Activated CD8-positive, alpha-beta memory T cell treated with anti-CD3 and anti-CD28 coated beads, Interleukin-2, amount 10 ng/mL, durations not matched to agents 7 days and 5 days (primary cell): ENCODE measurements around the gene EHD2. TPM values are rescaled to one million over a fixed set of nuclear protein-coding genes. Genes with fewer than 3 reads are reported as not detected.

Experiments used
- ATAC-seq: fragments of 150-1000 bp; cut with Tn5 transposase; one replicate; pipeline ENCODE4 v1.10.0; 2021; ENCODE audit warnings: moderate library complexity
- CTCF ChIA-PET: fragments of 350-600 bp; sonication (Branson Sonifier 250); formaldehyde crosslinking; loops from one replicate; lab custom pipeline; 2021; ENCODE audit warnings: antibody characterized with exemption; lab: Charles Lee
- DNase-seq: peaks from one replicate; pipeline ENCODE4 v3.0.0-alpha.2; 2020
- H3K27ac Mint-ChIP-seq: one replicate; pipeline ENCODE4 v1.8.0; 2021; ENCODE audit warnings: mild to moderate bottlenecking, mixed read lengths
- H3K27me3 Mint-ChIP-seq: one replicate; pipeline ENCODE4 v1.8.0; 2021; ENCODE audit warnings: mixed read lengths
- H3K36me3 Mint-ChIP-seq: one replicate; pipeline ENCODE4 v1.8.0; 2021; ENCODE audit warnings: mild to moderate bottlenecking, mixed read lengths
- H3K4me1 Mint-ChIP-seq: one replicate; pipeline ENCODE4 v1.8.0; 2021; ENCODE audit warnings: mixed read lengths
- H3K4me3 Mint-ChIP-seq: one replicate; pipeline ENCODE4 v1.8.0; 2021; ENCODE audit warnings: mild to moderate bottlenecking, moderate library complexity, mixed read lengths
- H3K9me3 Mint-ChIP-seq: one replicate; pipeline ENCODE4 v1.8.0; 2022; ENCODE audit warnings: low read depth, mixed read lengths
- total RNA-seq, 2 experiments: library from RNA; stranded (reverse); gene quantifications; one replicate each; pipeline ENCODE4 v1.2.3, GENCODE V29; 2021

Gene EHD2
- total RNA-seq, 2 experiments from 2014 or later = 0.07 TPM; not detected in 1

GRCh38 chr19:47695533-47696262, 17.5 kb upstream of the EHD2 start:
- Mint-ChIP-seq H3K36me3 (peaks cover 2% of the 10 kb centered on the region), H3K27ac (no peak overlapping the region), H3K4me3 (no peak overlapping the region), H3K4me1 (peaks cover 2% of the 10 kb centered on the region), H3K27me3 (no peaks in the 10 kb centered on the region), H3K9me3 (no peaks in the 10 kb centered on the region)
- DNase-seq = no peak
- CTCF ChIA-PET = interaction anchor here (0.6 to 19.1 kb wide), 5 partner anchors 8 to 809 kb away, joined by 3 to 408 read pairs (median 4); partner anchors contain the start of gene EHD2
- no peak for ATAC-seq

- no peak for DNase-seq
- CTCF ChIA-PET = interaction anchor here (0.6 to 19.1 kb wide), 4 partner anchors 9 to 809 kb away, joined by 3 to 408 read pairs (median 4); no protein-coding TSS in a partner anchor
- no peak for ATAC-seq
- H3K27me3 Mint-ChIP-seq = no peaks in the 10 kb centered on the region
- H3K36me3 Mint-ChIP-seq = peaks cover 2% of the 10 kb centered on the region
- H3K4me3 Mint-ChIP-seq = no peak overlapping the region
- no peak overlapping the region for H3K27ac Mint-ChIP-seq
- no peaks in the 10 kb centered on the region for H3K9me3 Mint-ChIP-seq
- H3K4me1 Mint-ChIP-seq = peaks cover 2% of the 10 kb centered on the region
These were observed 16.6 kb upstream of the EHD2 start for GRCh38 chr19:47696635-47697034.

- CTCF ChIA-PET = interaction anchor here (0.8 to 19.1 kb wide), 18 partner anchors 10 to 349 kb away, joined by 3 to 408 read pairs (median 4); partner anchors contain the start of genes DHX34, KPTN and NAPA
- H3K4me1 Mint-ChIP-seq = peaks cover 2% of the 10 kb centered on the region
- no peak overlapping the region for H3K4me3 Mint-ChIP-seq
- peaks cover 2% of the 10 kb centered on the region for H3K36me3 Mint-ChIP-seq
- H3K27ac Mint-ChIP-seq = no peak overlapping the region
- DNase-seq = peak; percentile 71
- no peaks in the 10 kb centered on the region for H3K9me3 Mint-ChIP-seq
- no peaks in the 10 kb centered on the region for H3K27me3 Mint-ChIP-seq
- ATAC-seq = peak; percentile 81
These were observed 15.2 kb upstream of the EHD2 start for GRCh38 chr19:47697863-47698609.

GRCh38 chr19:47698631-47699359, 14.4 kb upstream of the EHD2 start:
- Mint-ChIP-seq H3K27me3 (no peaks in the 10 kb centered on the region), H3K4me1 (peaks cover 2% of the 10 kb centered on the region), H3K4me3 (no peak overlapping the region), H3K27ac (no peak overlapping the region), H3K36me3 (peaks cover 2% of the 10 kb centered on the region), H3K9me3 (no peaks in the 10 kb centered on the region)
- CTCF ChIA-PET = interaction anchor here (0.8 to 19.1 kb wide), 25 partner anchors 8 to 350 kb away, joined by 3 to 408 read pairs (median 4); partner anchors contain the start of genes DHX34, EHD2, KPTN and NAPA
- DNase-seq (no peak), ATAC-seq (no peak)

- ATAC-seq = peak; percentile 54
- H3K27me3 Mint-ChIP-seq = no peaks in the 10 kb centered on the region
- H3K27ac Mint-ChIP-seq = no peak overlapping the region
- H3K9me3 Mint-ChIP-seq = no peaks in the 10 kb centered on the region
- peaks cover 2% of the 10 kb centered on the region for H3K36me3 Mint-ChIP-seq
- CTCF ChIA-PET = interaction anchor here (0.6 to 19.1 kb wide), 20 partner anchors 8 to 391 kb away, joined by 3 to 408 read pairs (median 5); partner anchors contain the start of genes EHD2, KPTN and NAPA
- peaks cover 2% of the 10 kb centered on the region for H3K4me1 Mint-ChIP-seq
- peak; percentile 62 for DNase-seq
- no peak overlapping the region for H3K4me3 Mint-ChIP-seq
These were observed 13.8 kb upstream of the EHD2 start for GRCh38 chr19:47699360-47699917.

GRCh38 chr19:47700934-47701716, 12.1 kb upstream of the EHD2 start:
- Mint-ChIP-seq H3K4me3 (no peak overlapping the region), H3K27me3 (no peaks in the 10 kb centered on the region), H3K4me1 (peaks cover 2% of the 10 kb centered on the region), H3K27ac (no peak overlapping the region), H3K9me3 (no peaks in the 10 kb centered on the region), H3K36me3 (peaks cover 2% of the 10 kb centered on the region)
- ATAC-seq (no peak), DNase-seq (no peak)
- CTCF ChIA-PET = interaction anchor here (1.0 to 19.1 kb wide), 2 partner anchors 266 to 310 kb away, joined by 3 to 408 read pairs; no protein-coding TSS in a partner anchor

- H3K9me3 Mint-ChIP-seq = no peaks in the 10 kb centered on the region
- DNase-seq (no peak), ATAC-seq (no peak)
- peaks cover 2% of the 10 kb centered on the region for H3K36me3 Mint-ChIP-seq
- no peaks in the 10 kb centered on the region for H3K27me3 Mint-ChIP-seq
- CTCF ChIA-PET = interaction anchor here (1.0 to 19.1 kb wide), 2 partner anchors 267 to 310 kb away, joined by 3 to 408 read pairs; no protein-coding TSS in a partner anchor
- peaks cover 2% of the 10 kb centered on the region for H3K4me1 Mint-ChIP-seq
- H3K4me3 Mint-ChIP-seq = no peak overlapping the region
- no peak overlapping the region for H3K27ac Mint-ChIP-seq
These were observed 11.3 kb upstream of the EHD2 start for GRCh38 chr19:47701717-47702552.

- H3K4me1 Mint-ChIP-seq = peaks cover 2% of the 10 kb centered on the region
- ATAC-seq = no peak
- H3K36me3 Mint-ChIP-seq = peaks cover 2% of the 10 kb centered on the region
- DNase-seq = no peak
- no peak overlapping the region for H3K27ac Mint-ChIP-seq
- H3K4me3 Mint-ChIP-seq = no peak overlapping the region
- peaks cover 4% of the 10 kb centered on the region for H3K27me3 Mint-ChIP-seq
- CTCF ChIA-PET = interaction anchor here (0.6 to 19.1 kb wide), 2 partner anchors 268 to 399 kb away, joined by 3 to 408 read pairs; no protein-coding TSS in a partner anchor
- H3K9me3 Mint-ChIP-seq = no peaks in the 10 kb centered on the region
These were observed 10.6 kb upstream of the EHD2 start for GRCh38 chr19:47702671-47703070.

GRCh38 chr19:47703301-47703700, 9.9 kb upstream of the EHD2 start:
- Mint-ChIP-seq H3K27me3 (peaks cover 4% of the 10 kb centered on the region), H3K27ac (no peak overlapping the region), H3K4me1 (no peaks in the 10 kb centered on the region), H3K4me3 (no peak overlapping the region), H3K9me3 (no peaks in the 10 kb centered on the region), H3K36me3 (peaks cover under 1% of the 10 kb centered on the region)
- CTCF ChIA-PET = interaction anchor here (0.6 to 19.1 kb wide), 4 partner anchors 10 to 268 kb away, joined by 3 to 408 read pairs (median 8); partner anchors contain the start of genes EHD2 and KPTN
- ATAC-seq (no peak), DNase-seq (no peak)

GRCh38 chr19:47704024-47704423, 9.2 kb upstream of the EHD2 start:
- ATAC-seq (no peak), DNase-seq (no peak)
- Mint-ChIP-seq H3K27ac (no peak overlapping the region), H3K9me3 (no peaks in the 10 kb centered on the region), H3K4me1 (no peaks in the 10 kb centered on the region), H3K27me3 (peaks cover 4% of the 10 kb centered on the region), H3K4me3 (no peak overlapping the region), H3K36me3 (no peaks in the 10 kb centered on the region)
- CTCF ChIA-PET = interaction anchor here (0.6 to 19.1 kb wide), 6 partner anchors 9 to 420 kb away, joined by 3 to 408 read pairs (median 4); partner anchors contain the start of genes EHD2 and KPTN

GRCh38 chr19:47704656-47705055, 8.6 kb upstream of the EHD2 start:
- no peak for ATAC-seq
- no peaks in the 10 kb centered on the region for H3K4me1 Mint-ChIP-seq
- no peaks in the 10 kb centered on the region for H3K9me3 Mint-ChIP-seq
- CTCF ChIA-PET = interaction anchor here (1.3 to 19.1 kb wide), 4 partner anchors 9 to 420 kb away, joined by 4 to 408 read pairs (median 8); partner anchors contain the start of gene EHD2
- no peak overlapping the region for H3K27ac Mint-ChIP-seq
- no peak overlapping the region for H3K4me3 Mint-ChIP-seq
- peaks cover 4% of the 10 kb centered on the region for H3K27me3 Mint-ChIP-seq
- H3K36me3 Mint-ChIP-seq = no peaks in the 10 kb centered on the region
- no peak for DNase-seq
